NCI-H526 treated with DMSO at 0.1 percent for 48 hours (cell line): ENCODE results near the gene TMEM255B.
"Not testable (repeated sequence)": the region's sequence is repeated elsewhere in the genome, so short reads cannot be mapped to it uniquely, and the experiment has no call there.

Experiments
- DNase-seq: peaks from one replicate; lab custom pipeline; 2025; lab: John Stamatoyannopoulos, UW

The TMEM255B gene

GRCh38 chr13:113758651-113759524 lies at the start of gene TMEM255B:
Gene TMEM255B, plus strand, starts transcription at chr13:113759226. Its CDS starts 44 bp downstream, at chr13:113759270.
- DNase-seq: peak; percentile 73

DNA sequence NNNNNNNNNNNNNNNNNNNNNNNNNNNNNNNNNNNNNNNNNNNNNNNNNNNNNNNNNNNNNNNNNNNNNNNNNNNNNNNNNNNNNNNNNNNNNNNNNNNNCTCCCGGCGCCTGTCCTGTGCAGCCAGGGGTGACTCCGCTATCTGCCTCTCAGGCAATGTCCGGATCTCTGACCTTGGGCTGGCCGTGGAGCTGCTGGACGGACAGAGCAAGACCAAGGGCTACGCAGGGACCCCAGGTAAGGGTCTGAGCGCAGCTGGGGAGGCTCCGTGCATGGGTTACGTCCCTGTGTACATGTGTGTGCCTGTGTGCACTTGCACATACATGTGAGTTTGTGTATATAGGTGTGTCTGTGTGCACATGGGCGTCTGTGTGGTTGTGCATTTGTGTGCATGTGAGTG lies 36.1 kb upstream of the TMEM255B start:
- DNase-seq: no peak

GRCh38 chr13:113723410-113724015 lies 35.5 kb upstream of the TMEM255B start:
- no peak for DNase-seq

DNA sequence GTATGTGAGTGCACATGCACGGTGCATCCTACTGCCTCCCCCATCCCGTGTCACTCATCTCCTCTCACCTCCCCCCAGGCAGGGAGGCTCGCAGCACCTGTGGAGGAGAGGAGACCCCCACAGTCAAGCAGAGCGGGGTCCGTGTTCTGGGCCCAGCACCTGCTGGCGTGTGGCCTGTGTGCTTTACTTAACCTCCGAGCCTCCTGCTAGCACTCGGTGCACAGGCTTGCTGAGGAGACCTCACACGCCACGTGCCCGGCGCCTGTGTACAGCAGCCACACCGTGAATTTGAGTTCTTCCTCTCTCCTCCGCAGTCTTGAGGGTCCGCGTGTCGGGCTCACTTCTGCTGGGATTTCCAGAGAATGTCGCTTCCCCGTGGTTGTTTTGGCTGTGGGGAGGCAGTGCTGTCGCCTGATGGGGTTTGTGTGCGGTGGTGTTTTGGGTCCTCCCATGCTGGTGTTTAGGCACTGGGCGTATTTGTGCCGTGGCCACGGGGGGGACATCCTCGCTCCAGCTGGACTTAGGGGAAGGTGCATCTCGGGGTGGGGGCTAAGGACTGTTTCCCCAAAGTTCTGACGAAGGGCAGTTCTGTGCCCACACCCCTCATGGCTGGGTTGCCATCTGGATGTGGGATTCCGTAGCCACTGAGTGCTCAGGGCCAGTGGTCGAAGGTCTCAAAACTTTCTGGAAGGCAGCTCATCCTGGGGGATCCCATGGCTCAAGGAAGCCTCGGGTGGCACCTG lies 34.8 kb upstream of the TMEM255B start:
- no peak for DNase-seq

DNA sequence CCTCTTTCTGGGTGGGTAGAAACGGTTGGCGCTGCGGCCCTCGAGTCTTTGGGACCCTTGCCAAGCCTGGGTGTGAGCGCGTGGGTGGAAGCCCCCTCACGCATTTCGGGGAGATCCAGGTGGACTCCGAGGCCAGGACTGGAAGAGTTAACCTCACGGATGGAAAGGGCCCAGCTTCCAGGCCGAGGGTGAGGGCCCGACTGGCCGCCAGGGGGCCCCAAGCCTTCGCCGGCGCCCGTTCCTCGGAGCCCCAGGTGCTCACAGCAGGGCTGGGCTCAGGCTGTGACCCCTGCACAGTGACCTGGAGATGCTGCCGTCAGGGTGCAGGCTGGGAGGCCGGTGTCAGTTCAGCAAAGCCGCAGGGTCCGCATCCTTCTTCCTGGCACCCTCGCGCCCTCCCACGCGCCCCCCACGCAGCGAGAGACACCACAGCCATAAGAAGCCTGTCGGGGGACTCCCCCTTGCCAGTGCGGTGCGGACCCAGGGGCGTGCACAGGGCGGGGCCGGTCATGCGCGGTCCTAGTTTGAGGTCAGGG lies 34.2 kb upstream of the TMEM255B start:
- peak; percentile 82 for DNase-seq

GRCh38 chr13:113725329-113726105 lies 33.5 kb upstream of the TMEM255B start:
- not testable (repeated sequence) for DNase-seq

DNA sequence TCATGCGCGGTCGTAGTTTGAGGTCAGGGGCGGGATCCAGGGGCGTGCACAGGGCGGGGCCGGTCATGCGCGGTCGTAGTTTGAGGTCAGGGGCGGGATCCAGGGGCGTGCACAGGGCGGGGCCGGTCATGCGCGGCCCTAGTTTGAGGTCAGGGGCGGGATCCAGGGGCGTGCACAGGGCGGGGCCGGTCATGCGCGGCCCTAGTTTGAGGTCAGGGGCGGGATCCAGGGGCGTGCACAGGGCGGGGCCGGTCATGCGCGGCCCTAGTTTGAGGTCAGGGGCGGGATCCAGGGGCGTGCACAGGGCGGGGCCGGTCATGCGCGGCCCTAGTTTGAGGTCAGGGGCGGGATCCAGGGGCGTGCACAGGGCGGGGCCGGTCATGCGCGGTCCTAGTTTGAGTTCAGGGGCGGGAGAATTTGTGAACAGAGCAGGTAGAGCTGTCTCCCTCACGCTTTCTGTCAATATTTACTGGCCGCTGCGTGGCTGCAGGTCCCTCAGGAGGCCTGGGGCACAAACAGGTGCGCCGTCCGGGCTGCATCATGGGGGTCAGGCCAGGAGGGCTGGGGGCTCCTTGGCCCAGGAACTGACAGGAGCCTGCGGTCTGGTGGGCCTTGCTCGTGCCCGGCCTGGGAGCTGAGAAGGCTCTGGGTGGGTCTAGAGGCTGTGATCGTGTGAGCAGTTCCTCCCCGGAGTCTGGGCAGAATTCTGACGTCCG lies 32.8 kb upstream of the TMEM255B start:
- DNase-seq: peak; percentile 41

DNA sequence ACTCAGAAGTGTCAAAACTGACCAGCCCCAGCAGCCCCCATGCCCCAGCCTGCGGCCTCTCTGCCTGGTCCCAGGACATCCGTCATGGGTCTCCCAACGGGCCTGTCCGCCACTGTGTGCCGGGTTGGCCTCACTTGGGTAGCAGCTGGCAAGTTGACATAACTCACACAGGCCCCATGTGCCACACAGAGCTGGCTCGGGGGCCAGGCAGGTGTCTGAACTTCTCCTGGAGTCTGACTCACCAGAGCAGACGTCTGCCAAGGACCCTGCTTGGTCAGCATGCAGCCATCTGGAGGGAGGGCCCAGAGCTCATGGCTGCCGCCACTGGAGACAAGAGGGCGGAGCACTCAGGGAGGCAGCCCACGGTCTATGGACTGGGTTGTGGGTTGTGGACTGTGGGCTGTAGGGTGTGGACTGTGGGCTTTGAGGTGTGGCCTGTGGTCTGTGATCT lies 32.0 kb upstream of the TMEM255B start:
- DNase-seq: no peak

DNA sequence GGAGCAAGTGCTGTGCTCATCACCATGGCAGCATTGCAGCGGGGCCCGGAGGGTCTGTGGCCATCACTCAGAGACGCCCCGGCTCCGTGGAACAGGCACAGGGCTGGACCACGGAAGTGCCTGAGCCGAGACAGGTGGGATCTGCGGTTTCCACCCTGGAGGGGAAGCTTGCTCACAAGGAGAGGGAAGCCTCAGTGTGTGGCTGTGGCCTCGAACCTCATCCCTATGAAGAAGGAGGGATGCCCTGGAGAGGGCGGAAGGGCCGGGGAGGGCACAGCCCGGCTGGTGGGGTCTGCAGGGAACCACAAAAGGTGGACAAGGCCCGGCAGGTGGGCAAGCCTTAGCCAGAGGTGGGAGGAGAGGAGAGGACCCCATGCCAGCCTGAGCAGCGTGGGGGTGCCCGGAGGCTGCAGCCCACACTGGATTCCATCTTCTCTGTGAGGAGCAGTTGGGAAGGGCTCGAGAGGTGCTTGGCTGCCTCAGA lies 30.4 kb upstream of the TMEM255B start:
- DNase-seq: no peak

DNA sequence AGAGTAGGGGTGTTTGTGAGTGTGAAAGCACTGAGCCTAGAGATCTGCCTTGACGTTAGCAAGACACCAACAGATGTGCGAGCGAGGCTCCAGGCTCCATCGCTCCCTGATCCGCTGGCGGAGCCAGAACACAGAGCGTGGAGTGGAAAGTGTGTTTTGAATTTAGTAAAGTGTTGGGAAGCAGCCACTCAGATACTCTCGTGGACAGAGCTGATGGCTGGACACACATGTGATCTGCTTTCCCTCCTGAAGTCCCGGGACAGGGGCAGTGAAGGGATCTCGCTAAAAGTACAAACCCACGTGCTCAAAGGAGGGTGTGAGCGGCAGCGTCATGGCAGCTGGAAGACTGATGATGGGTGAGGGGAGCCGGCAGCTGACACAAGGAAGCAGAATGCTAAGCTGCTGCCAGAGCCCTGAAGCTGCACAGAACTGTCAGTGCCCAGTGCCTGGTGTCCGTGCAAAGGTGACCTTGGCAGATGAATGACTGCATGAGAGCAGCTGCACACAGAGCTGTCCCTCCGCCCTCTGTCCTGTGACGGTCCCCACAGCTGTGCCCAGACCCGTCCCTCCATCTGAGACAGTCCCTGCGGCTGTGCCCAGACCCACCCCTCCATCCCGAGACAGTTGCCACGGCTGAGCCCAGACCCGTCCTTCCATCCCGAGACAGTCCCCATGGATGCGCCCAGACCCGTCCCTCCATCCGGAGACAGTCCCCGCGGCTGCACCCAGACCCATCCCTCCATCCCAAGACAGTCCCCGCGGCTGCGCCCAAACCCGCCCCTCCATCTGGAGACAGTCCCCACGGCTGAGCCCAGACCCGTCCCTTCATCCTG lies 29.6 kb upstream of the TMEM255B start:
- peak; percentile 31 for DNase-seq

GRCh38 chr13:113730258-113730691 lies 28.8 kb upstream of the TMEM255B start:
- no peak for DNase-seq

GRCh38 chr13:113730831-113731191 lies 28.2 kb upstream of the TMEM255B start:
- DNase-seq: no peak

DNA sequence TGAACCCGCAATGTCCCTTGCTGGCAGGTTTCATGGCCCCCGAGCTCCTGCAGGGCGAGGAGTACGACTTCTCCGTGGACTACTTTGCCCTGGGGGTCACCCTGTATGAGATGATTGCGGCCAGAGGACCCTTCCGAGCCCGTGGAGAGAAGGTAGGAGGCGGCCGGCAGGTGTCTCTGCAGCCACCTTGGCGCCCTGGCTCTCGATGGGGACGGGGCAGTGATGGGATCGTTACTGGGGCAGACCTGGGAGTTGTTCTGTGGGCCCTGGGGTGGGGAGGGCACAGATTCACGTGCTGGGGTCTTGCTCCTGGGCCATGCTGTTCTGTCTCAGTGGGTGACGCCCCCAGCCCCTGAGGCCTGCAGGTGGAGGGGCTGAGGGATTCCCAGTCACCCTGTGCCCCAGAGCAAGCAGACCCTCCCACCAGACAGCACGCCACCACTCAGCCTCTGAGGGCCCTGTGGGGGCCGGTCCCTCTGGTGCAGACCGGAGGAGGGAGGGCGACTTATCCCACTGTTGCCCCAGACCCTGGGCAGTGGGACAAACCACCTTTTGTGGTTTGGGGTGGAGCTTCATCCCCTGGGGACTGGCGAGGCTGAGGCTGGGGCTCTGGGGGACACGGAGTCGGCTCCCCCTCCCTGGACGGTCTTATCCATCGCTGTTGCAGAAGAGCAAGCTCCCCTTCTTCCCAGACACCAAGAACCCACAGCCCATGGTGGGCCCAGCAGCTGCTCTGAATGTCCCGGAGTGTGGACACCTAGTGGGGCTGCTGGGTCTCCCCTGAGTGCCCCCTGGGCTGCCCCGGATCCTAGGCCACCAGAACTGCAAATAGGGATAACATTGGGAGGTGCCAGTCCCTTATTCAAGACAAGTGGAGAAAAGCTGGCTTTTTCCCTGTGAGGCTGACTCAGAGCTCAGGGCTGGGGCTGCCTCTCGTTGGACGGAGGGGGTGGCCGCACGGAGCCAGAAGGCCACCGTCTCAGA lies 27.5 kb upstream of the TMEM255B start:
- DNase-seq: no peak

DNA sequence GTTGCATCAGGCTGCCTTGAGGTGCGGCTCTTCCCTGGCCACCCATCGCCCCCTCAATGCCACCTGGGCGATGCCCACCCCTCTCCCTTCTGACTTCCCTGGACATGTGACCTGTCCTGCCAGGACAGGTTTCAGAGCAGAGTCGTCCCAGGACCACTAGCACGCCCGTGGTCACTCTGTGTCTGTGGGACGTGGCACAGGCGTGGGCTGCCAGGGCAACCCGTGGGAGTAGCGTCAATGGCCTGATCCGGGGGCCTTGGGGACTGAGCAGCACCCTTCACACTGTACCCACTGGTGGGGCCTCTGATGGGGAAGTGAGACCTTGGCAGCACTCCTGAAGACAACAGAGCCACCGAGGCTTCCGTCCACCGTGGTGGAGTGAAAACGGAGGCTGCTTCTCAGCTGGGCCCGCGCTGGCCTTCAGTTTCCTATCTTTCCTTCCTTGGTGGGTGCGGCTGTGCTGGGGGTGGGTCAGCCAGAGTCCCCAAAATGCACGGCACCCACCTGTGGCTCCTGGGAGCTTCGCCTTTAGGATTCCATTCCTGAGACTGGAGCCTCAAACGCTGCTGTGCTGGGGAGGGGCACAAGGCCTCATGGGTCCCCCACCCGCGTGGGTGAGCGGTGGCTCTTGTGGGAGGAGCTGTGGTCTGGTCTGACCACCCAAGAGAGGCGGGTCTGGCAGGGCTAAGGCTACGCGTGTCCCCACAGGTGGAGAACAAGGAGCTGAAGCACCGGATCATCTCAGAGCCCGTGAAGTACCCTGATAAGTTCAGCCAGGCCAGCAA lies 26.7 kb upstream of the TMEM255B start:
- no peak for DNase-seq

DNA sequence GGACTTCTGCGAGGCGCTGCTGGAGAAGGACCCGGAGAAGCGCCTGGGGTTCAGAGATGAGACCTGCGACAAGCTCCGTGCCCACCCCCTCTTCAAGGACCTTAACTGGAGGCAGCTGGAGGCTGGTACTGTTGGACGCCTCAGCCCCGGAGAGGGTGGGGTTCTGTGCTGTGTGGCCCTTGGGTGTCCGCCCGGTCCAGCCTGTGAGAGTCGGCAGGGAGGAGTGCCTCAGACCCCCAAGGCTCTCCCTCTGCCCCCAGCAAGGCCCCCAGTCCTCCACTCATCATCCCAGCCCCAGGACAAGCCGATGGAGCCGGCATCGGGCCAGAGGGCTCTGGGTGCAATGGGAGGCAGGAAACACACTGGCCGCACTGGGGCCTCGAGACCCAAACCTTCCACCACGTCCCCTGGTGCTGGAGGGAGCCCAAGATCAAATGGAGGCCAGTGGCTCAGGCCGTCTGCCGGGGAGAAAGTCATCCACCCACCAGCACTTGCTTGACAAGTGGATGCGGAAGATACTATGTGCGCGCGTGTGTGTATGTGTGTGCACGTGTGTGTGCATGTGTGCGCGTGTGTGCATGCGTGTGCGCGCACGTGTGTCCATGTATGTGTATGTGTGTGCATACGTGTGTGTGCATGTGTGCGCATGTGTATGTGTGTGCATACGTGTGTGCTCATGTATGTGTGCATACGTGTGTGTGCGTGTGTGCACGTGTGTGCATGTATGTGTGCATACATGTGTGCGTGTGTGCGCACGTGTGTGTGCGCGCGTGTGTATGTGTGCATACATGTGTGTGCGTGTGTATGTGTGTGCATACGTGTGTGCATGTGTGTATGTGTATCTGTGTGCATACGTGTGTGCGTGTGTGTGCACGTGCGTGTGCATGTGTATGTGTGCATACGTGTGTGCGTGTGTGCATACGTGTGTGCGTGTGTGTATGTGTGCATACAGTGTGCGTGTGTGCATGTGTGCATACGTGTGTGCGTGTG lies 25.8 kb upstream of the TMEM255B start:
- DNase-seq: no peak

DNA sequence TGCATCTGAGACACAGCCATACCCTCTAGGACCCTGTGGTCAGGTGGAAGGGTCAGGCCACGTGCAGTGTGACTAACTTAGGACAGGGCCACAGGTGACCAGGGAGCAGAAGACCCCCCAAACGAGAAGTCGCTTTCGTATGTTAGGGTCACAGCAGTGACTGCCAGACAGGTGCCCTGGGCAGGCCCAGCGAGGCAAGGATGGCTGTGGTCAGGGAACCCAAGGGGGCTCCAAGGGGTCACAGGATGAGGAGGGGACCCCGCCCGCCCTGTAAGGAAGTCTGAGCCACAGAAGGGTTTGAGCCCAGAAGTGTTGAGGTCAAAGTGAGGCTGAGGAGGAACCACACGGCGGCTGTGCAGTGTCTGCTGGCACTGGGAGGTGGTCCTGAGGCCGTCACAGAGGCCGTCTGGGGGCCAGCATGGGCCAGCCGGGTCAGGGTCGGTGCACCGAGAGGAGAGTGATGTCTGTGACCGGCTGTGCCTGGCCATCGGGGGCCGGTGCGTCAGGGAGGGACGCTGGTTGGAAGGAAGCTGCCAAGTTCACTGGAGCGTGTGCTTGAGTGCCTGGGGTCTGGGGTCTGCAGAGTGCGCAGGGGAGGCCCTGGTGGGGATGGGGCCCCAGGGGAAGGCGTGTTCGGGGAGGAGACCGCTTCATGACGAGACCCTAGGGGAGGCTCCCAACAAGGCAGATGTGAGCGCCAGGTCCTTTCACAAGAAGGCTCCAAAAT lies 24.8 kb upstream of the TMEM255B start:
- no peak for DNase-seq
